K562 (cell line): ENCODE data around the gene NUDCD3. TPM values are rescaled to one million over a fixed set of nuclear protein-coding genes. Genes with fewer than 3 reads are reported as not detected.

Experiments
- ATAC-seq: fragments of 200-7000 bp; cut with Tn5 transposase; 3 replicates; pipeline ENCODE4 v1.9.1; 2020; ENCODE audit warnings: moderate library complexity
- BruUV-seq: library from RNA; stranded (reverse); fragments of 400-500 nt; replicated peaks from 2 replicates; lab custom pipeline; 2021; lab: Mats Ljungman, UMichigan
- CTCF ChIA-PET: fragments of 300-600 bp; formaldehyde crosslinking; extraction: SDS; loops from one replicate; lab custom pipeline; 2021; ENCODE audit warnings: low intra/inter-chr PET ratio; lab: Yijun Ruan, JAX
- POLR2A ChIA-PET: fragments of 300-600, 350-650 bp; sonication (Branson Sonifier 250); formaldehyde crosslinking; extraction: SDS; loops from one replicate; lab custom pipeline; 2021; ENCODE audit warnings: antibody characterized with exemption, inconsistent platforms; lab: Yijun Ruan, JAX
- DNase-seq, 4 experiments: peaks; one replicate each; pipeline versions ENCODE4 v3.0.0 to v3.0.0-alpha.2; 2011 to 2018; ENCODE audit warnings: low spot score in 3 of 4, mixed read lengths in 3 of 4; ENCODE audit errors: extremely low read depth in 1 of 4
- FAIRE-seq: peaks from 2 replicates; lab custom pipeline; 2011; peaks lifted over from hg19 to GRCh38; lab: Jason Lieb, UNC
- H2AFZ ChIP-seq: 2 replicates; pipeline ENCODE4 v1.6.0; 2011; ENCODE audit warnings: low read depth, low read length, control low read depth, inconsistent platforms
- H3K27ac ChIP-seq: fragments of 200-600 bp; 3 replicates; pipeline ENCODE4 v1.8.0; 2011; ENCODE audit warnings: low read depth, mild to moderate bottlenecking, control low read depth, inconsistent platforms, low read length, moderate library complexity, mixed read lengths; ENCODE audit errors: extremely low read depth
- H3K27me3 ChIP-seq, 2 experiments: fragments of 300-600 bp in 1 of 2; 2 replicates in 1 of 2; 3 replicates in 1 of 2; pipeline versions ENCODE4 v1.6.0 to v1.8.0; 2011; ENCODE audit warnings: inconsistent platforms in 2 of 2, low read length in 2 of 2, mild to moderate bottlenecking in 1 of 2, mixed read lengths in 1 of 2, moderate library complexity in 1 of 2; ENCODE audit not compliant: control insufficient read depth in 2 of 2, insufficient read depth in 2 of 2
- H3K36me3 ChIP-seq: fragments of 300-600 bp; 3 replicates; pipeline ENCODE4 v1.8.0; 2011; ENCODE audit warnings: mild to moderate bottlenecking, low read length, inconsistent platforms; ENCODE audit not compliant: control insufficient read depth, insufficient read depth
- H3K4me1 ChIP-seq, 2 experiments: fragments of 200-600 bp in 1 of 2; replicated peaks in 1 of 2; 2 replicates in 1 of 2; 3 replicates in 1 of 2; pipeline versions ENCODE4 v1.5.1 to v1.8.0; 2011; ENCODE audit warnings: inconsistent platforms in 2 of 2, low read length in 2 of 2, mild to moderate bottlenecking in 1 of 2, mixed read lengths in 1 of 2, moderate library complexity in 1 of 2; ENCODE audit not compliant: control insufficient read depth in 2 of 2, insufficient read depth in 2 of 2
- H3K4me2 ChIP-seq: 2 replicates; pipeline ENCODE4 v1.6.1; 2011; ENCODE audit warnings: low read length, control low read depth, inconsistent platforms, mixed read lengths; ENCODE audit not compliant: insufficient read depth
- H3K4me3 ChIP-seq: fragments of 200-600 bp; sonication (generic), shearing (Covaris generic); 2 replicates; pipeline ENCODE4 v1.5.1; 2016; ENCODE audit warnings: control low read depth, inconsistent platforms
- H3K79me2 ChIP-seq: fragments of 200-600 bp; 3 replicates; pipeline ENCODE4 v1.8.0; 2011; ENCODE audit warnings: low read length, inconsistent platforms; ENCODE audit not compliant: control insufficient read depth, insufficient read depth
- H3K9ac ChIP-seq, 2 experiments: 2 replicates each; pipeline versions ENCODE4 v1.6.0 to v1.6.1; 2011; ENCODE audit warnings: low read depth in 2 of 2, low read length in 2 of 2, control low read depth in 1 of 2, inconsistent platforms in 1 of 2, mild to moderate bottlenecking in 1 of 2, mixed read lengths in 1 of 2; ENCODE audit not compliant: insufficient read depth in 1 of 2
- H3K9me1 ChIP-seq: one replicate; pipeline ENCODE4 v1.6.0; 2011; ENCODE audit warnings: inconsistent platforms, mild to moderate bottlenecking, low read length, moderate library complexity; ENCODE audit not compliant: control insufficient read depth, insufficient read depth
- H3K9me3 ChIP-seq: replicated peaks from 2 replicates; pipeline ENCODE4 v1.5.1; 2011; ENCODE audit warnings: low read depth, low read length, inconsistent platforms; ENCODE audit not compliant: control insufficient read depth, insufficient read depth
- H4K20me1 ChIP-seq: replicated peaks from 2 replicates; pipeline ENCODE4 v1.6.1; 2011; ENCODE audit warnings: low read length, inconsistent platforms, mixed read lengths; ENCODE audit not compliant: control insufficient read depth, insufficient read depth
- GABPB2 ChIP-seq: fragments of 250-450 bp; sonication (Bioruptor Pico); conservative IDR thresholded peaks from 2 replicates; pipeline ENCODE4 v1.5.1; 2021; ENCODE audit warnings: mild to moderate bottlenecking
- KLF16 ChIP-seq: IDR thresholded peaks from 2 replicates; pipeline ENCODE4 v1.6.1; 2016; ENCODE audit warnings: antibody characterized with exemption
- TGIF2 ChIP-seq: sonication (generic); formaldehyde crosslinking; IDR thresholded peaks from 2 replicates; pipeline ENCODE4 v1.8.1; 2022; ENCODE audit warnings: mild to moderate bottlenecking, missing genetic modification reagents, moderate library complexity
- ZNF217 ChIP-seq: sonication (generic); formaldehyde crosslinking; IDR thresholded peaks from 2 replicates; pipeline ENCODE4 v1.8.0; 2022; ENCODE audit warnings: mild to moderate bottlenecking, missing genetic modification reagents
- in situ Hi-C: fragments of 300-500 bp; cut with MboI; formaldehyde crosslinking; loops from 4 replicates; pipeline ENCODE4 v1.15.0; 2018; ENCODE audit warnings: inconsistent platforms, mixed read lengths
- intact Hi-C: fragments of 100-400 bp; cut with micrococcal nuclease; formaldehyde crosslinking; loops from 2 replicates; pipeline ENCODE4 v1.14.2; 2022
- polyA plus RNA-seq, 8 experiments: library from polyadenylated mRNA; depleted of rRNA in 4 of 8; stranded (reverse) in 5 of 8; unstranded in 3 of 8; fragments of >200 nt; fragmentation: Nextera tagmentation in 2 of 8; fragmentation: Illumina TruSeq in 1 of 8; extraction: Ambion mirVana in 2 of 8; extraction: Trizol in 1 of 8; gene quantifications; 2 replicates each; pipeline versions ENCODE4 v1.2.1 to v1.2.3, GENCODE V29; 2011 to 2014; ENCODE audit warnings: inconsistent platforms in 1 of 8, missing spikeins in 1 of 8
- total RNA-seq, 7 experiments: library from RNA; depleted of rRNA in 6 of 7; stranded (reverse); fragments of >200 nt in 6 of 7; fragmentation: Illumina TruSeq in 2 of 7; extraction: Trizol in 2 of 7; gene quantifications; 2 replicates each; pipeline versions ENCODE4 v1.2.1 to v1.2.3, GENCODE V29; 2011 to 2021; ENCODE audit warnings: low replicate concordance in 1 of 7
- TF ChIP-seq, protein P1 (sequence below): fragments of 450-650 bp; IDR thresholded peaks from 2 replicates; pipeline ENCODE4 v1.6.1; 2018; ENCODE audit not compliant: partially characterized antibody
- TF ChIP-seq, protein P2 (sequence below), 3 experiments: IDR thresholded peaks in 2 of 3; conservative IDR thresholded peaks in 1 of 3; 2 replicates each; pipeline ENCODE4 v1.5.1; 2011 to 2012; ENCODE audit warnings: low read length in 3 of 3, mild to moderate bottlenecking in 3 of 3, control low read depth in 2 of 3, improper control_type of control experiment in 1 of 3, inconsistent platforms in 1 of 3, low read depth in 1 of 3, mixed read lengths in 1 of 3, moderate library complexity in 1 of 3; ENCODE audit not compliant: insufficient read depth in 2 of 3
- TF ChIP-seq, protein P3 (sequence below): fragments of 250-450 bp; sonication (Bioruptor Pico); IDR thresholded peaks from 2 replicates; pipeline ENCODE4 v1.6.1; 2021; ENCODE audit warnings: mild to moderate bottlenecking

NUDCD3 gene
- total and polyA plus RNA-seq, 9 of the 15 experiments (the other 6 are each of a cell fraction or from before 2014, with no cell fraction given): 24.8 to 64.2 (median 42.6) TPM

DNA sequence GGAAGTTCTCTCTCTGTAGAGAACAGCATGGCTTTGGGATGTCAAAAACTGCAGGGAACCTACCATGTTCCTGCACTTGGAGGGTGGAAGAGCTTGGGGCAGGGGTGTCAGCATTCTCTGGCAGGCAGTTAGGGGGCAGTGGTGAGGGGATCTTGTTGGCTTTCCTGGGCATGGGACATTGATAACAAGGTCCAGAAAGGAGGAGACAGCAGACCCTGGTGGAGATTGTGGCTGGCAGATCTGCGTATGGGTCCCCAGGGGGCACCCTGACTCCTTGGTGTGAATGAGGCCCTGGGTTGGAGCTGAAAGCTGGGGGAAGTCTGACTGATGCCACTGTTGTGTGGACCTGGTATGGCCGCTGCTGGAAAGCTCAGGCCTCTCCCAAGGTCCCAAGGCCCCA lies 142.2 kb downstream of the NUDCD3 start (continued):
- TF ChIP-seq, protein P1, sequence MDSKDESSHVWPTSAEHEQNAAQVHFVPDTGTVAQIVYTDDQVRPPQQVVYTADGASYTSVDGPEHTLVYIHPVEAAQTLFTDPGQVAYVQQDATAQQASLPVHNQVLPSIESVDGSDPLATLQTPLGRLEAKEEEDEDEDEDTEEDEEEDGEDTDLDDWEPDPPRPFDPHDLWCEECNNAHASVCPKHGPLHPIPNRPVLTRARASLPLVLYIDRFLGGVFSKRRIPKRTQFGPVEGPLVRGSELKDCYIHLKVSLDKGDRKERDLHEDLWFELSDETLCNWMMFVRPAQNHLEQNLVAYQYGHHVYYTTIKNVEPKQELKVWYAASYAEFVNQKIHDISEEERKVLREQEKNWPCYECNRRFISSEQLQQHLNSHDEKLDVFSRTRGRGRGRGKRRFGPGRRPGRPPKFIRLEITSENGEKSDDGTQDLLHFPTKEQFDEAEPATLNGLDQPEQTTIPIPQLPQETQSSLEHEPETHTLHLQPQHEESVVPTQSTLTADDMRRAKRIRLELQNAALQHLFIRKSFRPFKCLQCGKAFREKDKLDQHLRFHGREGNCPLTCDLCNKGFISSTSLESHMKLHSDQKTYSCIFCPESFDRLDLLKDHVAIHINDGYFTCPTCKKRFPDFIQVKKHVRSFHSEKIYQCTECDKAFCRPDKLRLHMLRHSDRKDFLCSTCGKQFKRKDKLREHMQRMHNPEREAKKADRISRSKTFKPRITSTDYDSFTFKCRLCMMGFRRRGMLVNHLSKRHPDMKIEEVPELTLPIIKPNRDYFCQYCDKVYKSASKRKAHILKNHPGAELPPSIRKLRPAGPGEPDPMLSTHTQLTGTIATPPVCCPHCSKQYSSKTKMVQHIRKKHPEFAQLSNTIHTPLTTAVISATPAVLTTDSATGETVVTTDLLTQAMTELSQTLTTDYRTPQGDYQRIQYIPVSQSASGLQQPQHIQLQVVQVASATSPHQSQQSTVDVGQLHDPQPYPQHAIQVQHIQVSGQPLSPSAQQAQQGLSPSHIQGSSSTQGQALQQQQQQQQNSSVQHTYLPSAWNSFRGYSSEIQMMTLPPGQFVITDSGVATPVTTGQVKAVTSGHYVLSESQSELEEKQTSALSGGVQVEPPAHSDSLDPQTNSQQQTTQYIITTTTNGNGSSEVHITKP: peak; percentile 79
- TF ChIP-seq, protein P2, sequence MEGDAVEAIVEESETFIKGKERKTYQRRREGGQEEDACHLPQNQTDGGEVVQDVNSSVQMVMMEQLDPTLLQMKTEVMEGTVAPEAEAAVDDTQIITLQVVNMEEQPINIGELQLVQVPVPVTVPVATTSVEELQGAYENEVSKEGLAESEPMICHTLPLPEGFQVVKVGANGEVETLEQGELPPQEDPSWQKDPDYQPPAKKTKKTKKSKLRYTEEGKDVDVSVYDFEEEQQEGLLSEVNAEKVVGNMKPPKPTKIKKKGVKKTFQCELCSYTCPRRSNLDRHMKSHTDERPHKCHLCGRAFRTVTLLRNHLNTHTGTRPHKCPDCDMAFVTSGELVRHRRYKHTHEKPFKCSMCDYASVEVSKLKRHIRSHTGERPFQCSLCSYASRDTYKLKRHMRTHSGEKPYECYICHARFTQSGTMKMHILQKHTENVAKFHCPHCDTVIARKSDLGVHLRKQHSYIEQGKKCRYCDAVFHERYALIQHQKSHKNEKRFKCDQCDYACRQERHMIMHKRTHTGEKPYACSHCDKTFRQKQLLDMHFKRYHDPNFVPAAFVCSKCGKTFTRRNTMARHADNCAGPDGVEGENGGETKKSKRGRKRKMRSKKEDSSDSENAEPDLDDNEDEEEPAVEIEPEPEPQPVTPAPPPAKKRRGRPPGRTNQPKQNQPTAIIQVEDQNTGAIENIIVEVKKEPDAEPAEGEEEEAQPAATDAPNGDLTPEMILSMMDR (IDR thresholded peaks at IDR 0.05 in 2 of 3, conservative IDR thresholded peaks at IDR 0.05 in 1 of 3; ENCODE audit: insufficient read depth in 2 of 3, low read depth in 1 of 3, low read length in 3 of 3): peak; percentile 64 to 79 (median 65)

DNA sequence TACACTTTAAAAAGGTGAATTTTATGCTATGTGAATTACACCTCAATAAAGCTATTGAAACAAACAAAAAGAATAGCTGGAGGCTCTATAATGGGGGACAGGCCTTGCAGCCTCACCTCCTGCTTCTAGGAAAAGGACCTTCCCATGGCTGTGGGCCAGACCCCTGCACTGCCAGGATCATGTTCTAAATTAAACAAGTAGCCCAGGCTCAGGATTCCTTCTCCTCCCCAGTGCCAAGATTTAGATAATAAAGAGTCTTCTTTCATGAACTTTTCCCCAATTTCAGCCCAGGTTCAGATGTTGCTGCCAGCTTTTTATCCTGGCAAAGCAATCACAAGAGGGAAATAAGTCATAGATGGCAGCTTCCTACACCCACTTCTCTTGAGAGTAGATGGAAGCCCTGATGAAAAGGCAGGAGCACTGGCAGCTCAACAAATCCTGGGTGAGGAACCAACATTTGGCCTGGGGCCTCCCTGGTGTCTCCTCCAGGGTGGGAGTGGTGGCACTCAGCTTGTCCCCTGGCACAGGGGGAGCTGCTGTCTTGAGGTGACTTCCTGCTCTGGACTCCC lies 142.8 kb downstream of the NUDCD3 start:
- ATAC-seq (no peak), DNase-seq (no peak), FAIRE-seq (no peak)
- H3K9ac ChIP-seq: no peak overlapping the region
- no peak overlapping the region for H3K27ac ChIP-seq
- ChIA-PET CTCF (interaction anchor here (0.6 to 0.7 kb wide), 2 partner anchors 130 to 182 kb away, joined by 3 read pairs; no protein-coding TSS in a partner anchor), POLR2A (interaction anchor here (0.7 to 1.4 kb wide), 2 partner anchors 11 to 150 kb away, joined by 3 to 4 read pairs; no protein-coding TSS in a partner anchor)
- TF ChIP-seq KLF16: no peak
- no peak for TF ChIP-seq ZNF217 (CRISPR knock-in tag)
- no peak for TF ChIP-seq GABPB2
- no peak for TF ChIP-seq TGIF2 (CRISPR knock-in tag)
- TF ChIP-seq, protein P3, sequence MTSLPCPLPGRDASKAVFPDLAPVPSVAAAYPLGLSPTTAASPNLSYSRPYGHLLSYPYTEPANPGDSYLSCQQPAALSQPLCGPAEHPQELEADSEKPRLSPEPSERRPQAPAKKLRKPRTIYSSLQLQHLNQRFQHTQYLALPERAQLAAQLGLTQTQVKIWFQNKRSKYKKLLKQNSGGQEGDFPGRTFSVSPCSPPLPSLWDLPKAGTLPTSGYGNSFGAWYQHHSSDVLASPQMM (CRISPR knock-in tag): no peak
- intact Hi-C loops (no loop called here), in situ Hi-C loops (no loop called here)
- H3K9me3 ChIP-seq: no peaks in the 10 kb centered on the region
- no peak overlapping the region for H2AFZ ChIP-seq
- no peaks in the 10 kb centered on the region for H4K20me1 ChIP-seq
- no TSS peak for BruUV-seq
- no peaks in the 10 kb centered on the region for H3K36me3 ChIP-seq
- no peaks in the 10 kb centered on the region for H3K79me2 ChIP-seq
- H3K4me2 ChIP-seq: no peak overlapping the region
- H3K4me3 ChIP-seq: no peak overlapping the region
- peaks cover 0 to 10% of the 10 kb centered on the region in 2 experiments; a peak in 1 of 5 replicates for H3K27me3 ChIP-seq
- no peaks in the 10 kb centered on the region for H3K4me1 ChIP-seq
- no peaks in the 10 kb centered on the region for H3K9me1 ChIP-seq
